Measurements from ENCODE around the gene DMXL2.
"Not testable (repeated sequence)": the region's sequence is repeated elsewhere in the genome, so short reads cannot be mapped to it uniquely, and the experiment has no call there.

Gene DMXL2

GRCh38 chr15:51450001-51450400 lies 172.6 kb downstream of the DMXL2 start:
- Histone ChIP-seq H3K9ac (ENCODE audit: low read depth, low read length) (no peak overlapping the region), H4K20me1 (ENCODE audit: insufficient read depth, low read length) (no peaks in the 10 kb centered on the region), H3K79me2 (ENCODE audit: insufficient read depth, low read length) (no peaks in the 10 kb centered on the region), H3K27me3 (ENCODE audit: insufficient read depth, low read length, poor library complexity) (no peaks in the 10 kb centered on the region), H3K4me2 (ENCODE audit: insufficient read depth, low read length) (no peak overlapping the region), H3K9me3 (ENCODE audit: insufficient read depth, low read length, severe bottlenecking) (no peaks in the 10 kb centered on the region), H3K4me3 (ENCODE audit: low read depth in 1 of 2, low read length in 2 of 2) (no peak overlapping the region), H2AFZ (ENCODE audit: low read depth, low read length) (no peak overlapping the region), H3K27ac (ENCODE audit: low read length) (no peak overlapping the region), H3K36me3 (ENCODE audit: insufficient read depth, low read length) (peaks cover 29% of the 10 kb centered on the region), H3K4me1 (ENCODE audit: insufficient read depth, low read length) (no peaks in the 10 kb centered on the region)
- ATAC-seq (ENCODE audit: insufficient read depth, low read depth) (no peak), DNase-seq (no peak)
- TF ChIP-seq EZH2 (IDR thresholded peaks at IDR 0.05; ENCODE audit: borderline replicate concordance, low read depth, low read length, severe bottlenecking) (no peak), CTCF (IDR thresholded peaks at IDR 0.05; ENCODE audit: borderline replicate concordance, extremely low read depth, low read length, poor library complexity, severe bottlenecking) (no peak)

GRCh38 chr15:51448622-51449399 lies 173.8 kb downstream of the DMXL2 start:
- DNase-seq (no peak), ATAC-seq (ENCODE audit: insufficient read depth, low read depth) (no peak)
- no peaks in the 10 kb centered on the region for H3K79me2 ChIP-seq (ENCODE audit: insufficient read depth, low read length)
- TF ChIP-seq EZH2 (IDR thresholded peaks at IDR 0.05; ENCODE audit: borderline replicate concordance, low read depth, low read length, severe bottlenecking), result no peak
- no peak for TF ChIP-seq CTCF (IDR thresholded peaks at IDR 0.05; ENCODE audit: borderline replicate concordance, extremely low read depth, low read length, poor library complexity, severe bottlenecking)
- no peaks in the 10 kb centered on the region for H4K20me1 ChIP-seq (ENCODE audit: insufficient read depth, low read length)
- no peak overlapping the region for H3K4me2 ChIP-seq (ENCODE audit: insufficient read depth, low read length)
- no peaks in the 10 kb centered on the region for H3K9me3 ChIP-seq (ENCODE audit: insufficient read depth, low read length, severe bottlenecking)
- H3K27me3 ChIP-seq (ENCODE audit: insufficient read depth, low read length, poor library complexity), result no peaks in the 10 kb centered on the region
- H3K27ac ChIP-seq (ENCODE audit: low read length), result no peak overlapping the region
- peaks cover 26% of the 10 kb centered on the region for H3K36me3 ChIP-seq (ENCODE audit: insufficient read depth, low read length)
- no peak overlapping the region for H3K9ac ChIP-seq (ENCODE audit: low read depth, low read length)
- H3K4me1 ChIP-seq (ENCODE audit: insufficient read depth, low read length), result no peaks in the 10 kb centered on the region
- no peak overlapping the region for H3K4me3 ChIP-seq (ENCODE audit: low read depth in 1 of 2, low read length in 2 of 2)
- no peak overlapping the region for H2AFZ ChIP-seq (ENCODE audit: low read depth, low read length)

GRCh38 chr15:51447855-51448621 lies 174.5 kb downstream of the DMXL2 start:
- Histone ChIP-seq H3K4me2 (ENCODE audit: insufficient read depth, low read length) (no peak overlapping the region), H3K9me3 (ENCODE audit: insufficient read depth, low read length, severe bottlenecking) (no peaks in the 10 kb centered on the region), H3K4me1 (ENCODE audit: insufficient read depth, low read length) (no peaks in the 10 kb centered on the region), H3K9ac (ENCODE audit: low read depth, low read length) (no peak overlapping the region), H2AFZ (ENCODE audit: low read depth, low read length) (no peak overlapping the region), H3K36me3 (ENCODE audit: insufficient read depth, low read length) (peaks cover 26% of the 10 kb centered on the region), H4K20me1 (ENCODE audit: insufficient read depth, low read length) (no peaks in the 10 kb centered on the region), H3K4me3 (ENCODE audit: low read depth in 1 of 2, low read length in 2 of 2) (no peak overlapping the region), H3K79me2 (ENCODE audit: insufficient read depth, low read length) (no peaks in the 10 kb centered on the region), H3K27me3 (ENCODE audit: insufficient read depth, low read length, poor library complexity) (no peaks in the 10 kb centered on the region), H3K27ac (ENCODE audit: low read length) (no peak overlapping the region)
- no peak for ATAC-seq (ENCODE audit: insufficient read depth, low read depth)
- no peak for DNase-seq
- TF ChIP-seq EZH2 (IDR thresholded peaks at IDR 0.05; ENCODE audit: borderline replicate concordance, low read depth, low read length, severe bottlenecking), result no peak
- TF ChIP-seq CTCF (IDR thresholded peaks at IDR 0.05; ENCODE audit: borderline replicate concordance, extremely low read depth, low read length, poor library complexity, severe bottlenecking), result no peak

GRCh38 chr15:51446029-51446744 lies 176.4 kb downstream of the DMXL2 start:
- not testable (repeated sequence) for H3K27ac ChIP-seq (ENCODE audit: low read length)

More at GRCh38 chr15:51446029-51446744, 176.4 kb downstream of the DMXL2 start:
- not testable (repeated sequence) for H3K27me3 ChIP-seq (ENCODE audit: insufficient read depth, low read length, poor library complexity); H3K4me3 ChIP-seq (ENCODE audit: low read depth in 1 of 2, low read length in 2 of 2); H2AFZ ChIP-seq (ENCODE audit: low read depth, low read length); ATAC-seq (ENCODE audit: insufficient read depth, low read depth); H3K4me1 ChIP-seq (ENCODE audit: insufficient read depth, low read length); H4K20me1 ChIP-seq (ENCODE audit: insufficient read depth, low read length); H3K79me2 ChIP-seq (ENCODE audit: insufficient read depth, low read length); DNase-seq; H3K4me2 ChIP-seq (ENCODE audit: insufficient read depth, low read length); H3K9me3 ChIP-seq (ENCODE audit: insufficient read depth, low read length, severe bottlenecking); H3K9ac ChIP-seq (ENCODE audit: low read depth, low read length)
- H3K36me3 ChIP-seq (ENCODE audit: insufficient read depth, low read length), result peaks cover 26% of the 10 kb centered on the region

All from DND-41 (cell line).